ENCODE results near the gene RAD9A.

DNA sequence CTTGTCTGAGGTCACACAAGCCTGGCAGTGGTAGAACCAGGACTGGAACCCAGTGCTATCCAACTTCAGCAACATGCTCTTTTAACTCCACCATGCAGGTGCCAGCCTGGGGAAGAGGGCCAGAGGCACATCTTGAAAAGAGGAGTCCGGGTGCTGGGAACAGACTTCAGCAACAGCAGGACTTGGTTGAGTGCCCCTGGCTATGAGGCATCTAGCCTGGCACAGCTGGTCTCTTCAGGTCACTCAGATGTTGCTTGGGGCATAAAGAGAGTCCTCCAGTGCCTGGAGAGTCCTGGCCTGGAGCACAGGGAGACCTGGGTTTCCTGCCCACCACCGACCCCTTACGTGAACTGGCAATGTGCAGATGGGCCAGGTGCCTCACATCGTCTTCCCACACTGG lies 13.2 kb upstream of the RAD9A start:
- TF ChIP-seq, protein P1, sequence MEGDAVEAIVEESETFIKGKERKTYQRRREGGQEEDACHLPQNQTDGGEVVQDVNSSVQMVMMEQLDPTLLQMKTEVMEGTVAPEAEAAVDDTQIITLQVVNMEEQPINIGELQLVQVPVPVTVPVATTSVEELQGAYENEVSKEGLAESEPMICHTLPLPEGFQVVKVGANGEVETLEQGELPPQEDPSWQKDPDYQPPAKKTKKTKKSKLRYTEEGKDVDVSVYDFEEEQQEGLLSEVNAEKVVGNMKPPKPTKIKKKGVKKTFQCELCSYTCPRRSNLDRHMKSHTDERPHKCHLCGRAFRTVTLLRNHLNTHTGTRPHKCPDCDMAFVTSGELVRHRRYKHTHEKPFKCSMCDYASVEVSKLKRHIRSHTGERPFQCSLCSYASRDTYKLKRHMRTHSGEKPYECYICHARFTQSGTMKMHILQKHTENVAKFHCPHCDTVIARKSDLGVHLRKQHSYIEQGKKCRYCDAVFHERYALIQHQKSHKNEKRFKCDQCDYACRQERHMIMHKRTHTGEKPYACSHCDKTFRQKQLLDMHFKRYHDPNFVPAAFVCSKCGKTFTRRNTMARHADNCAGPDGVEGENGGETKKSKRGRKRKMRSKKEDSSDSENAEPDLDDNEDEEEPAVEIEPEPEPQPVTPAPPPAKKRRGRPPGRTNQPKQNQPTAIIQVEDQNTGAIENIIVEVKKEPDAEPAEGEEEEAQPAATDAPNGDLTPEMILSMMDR (conservative IDR thresholded peaks at IDR 0.05; ENCODE audit: low read depth in 2 of 2), result no peak
- TF ChIP-seq JUNB (IDR thresholded peaks at IDR 0.05; ENCODE audit: unreplicated experiment) (no peak), CREB1 (CRISPR knock-in tag; IDR thresholded peaks at IDR 0.05; ENCODE audit: low read depth) (no peak), POLR2AphosphoS5 (IDR thresholded peaks at IDR 0.05; ENCODE audit: low read depth) (no peak), REST (IDR thresholded peaks at IDR 0.05; ENCODE audit: unreplicated experiment) (no peak), EZH2phosphoT487 (IDR thresholded peaks at IDR 0.05; ENCODE audit: unreplicated experiment) (no peak), EZH2 (IDR thresholded peaks at IDR 0.05; ENCODE audit: low read depth, unreplicated experiment) (no peak), ETS1 (IDR thresholded peaks at IDR 0.05) (no peak), ZNF114 (CRISPR knock-in tag; IDR thresholded peaks at IDR 0.05) (no peak), ZNF331 (CRISPR knock-in tag; IDR thresholded peaks at IDR 0.05; ENCODE audit: low read depth) (no peak), NANOG (IDR thresholded peaks at IDR 0.05; ENCODE audit: borderline replicate concordance) (no peak), STAT1 (IDR thresholded peaks at IDR 0.05; ENCODE audit: unreplicated experiment) (no peak)
- TF ChIP-seq, protein P2, sequence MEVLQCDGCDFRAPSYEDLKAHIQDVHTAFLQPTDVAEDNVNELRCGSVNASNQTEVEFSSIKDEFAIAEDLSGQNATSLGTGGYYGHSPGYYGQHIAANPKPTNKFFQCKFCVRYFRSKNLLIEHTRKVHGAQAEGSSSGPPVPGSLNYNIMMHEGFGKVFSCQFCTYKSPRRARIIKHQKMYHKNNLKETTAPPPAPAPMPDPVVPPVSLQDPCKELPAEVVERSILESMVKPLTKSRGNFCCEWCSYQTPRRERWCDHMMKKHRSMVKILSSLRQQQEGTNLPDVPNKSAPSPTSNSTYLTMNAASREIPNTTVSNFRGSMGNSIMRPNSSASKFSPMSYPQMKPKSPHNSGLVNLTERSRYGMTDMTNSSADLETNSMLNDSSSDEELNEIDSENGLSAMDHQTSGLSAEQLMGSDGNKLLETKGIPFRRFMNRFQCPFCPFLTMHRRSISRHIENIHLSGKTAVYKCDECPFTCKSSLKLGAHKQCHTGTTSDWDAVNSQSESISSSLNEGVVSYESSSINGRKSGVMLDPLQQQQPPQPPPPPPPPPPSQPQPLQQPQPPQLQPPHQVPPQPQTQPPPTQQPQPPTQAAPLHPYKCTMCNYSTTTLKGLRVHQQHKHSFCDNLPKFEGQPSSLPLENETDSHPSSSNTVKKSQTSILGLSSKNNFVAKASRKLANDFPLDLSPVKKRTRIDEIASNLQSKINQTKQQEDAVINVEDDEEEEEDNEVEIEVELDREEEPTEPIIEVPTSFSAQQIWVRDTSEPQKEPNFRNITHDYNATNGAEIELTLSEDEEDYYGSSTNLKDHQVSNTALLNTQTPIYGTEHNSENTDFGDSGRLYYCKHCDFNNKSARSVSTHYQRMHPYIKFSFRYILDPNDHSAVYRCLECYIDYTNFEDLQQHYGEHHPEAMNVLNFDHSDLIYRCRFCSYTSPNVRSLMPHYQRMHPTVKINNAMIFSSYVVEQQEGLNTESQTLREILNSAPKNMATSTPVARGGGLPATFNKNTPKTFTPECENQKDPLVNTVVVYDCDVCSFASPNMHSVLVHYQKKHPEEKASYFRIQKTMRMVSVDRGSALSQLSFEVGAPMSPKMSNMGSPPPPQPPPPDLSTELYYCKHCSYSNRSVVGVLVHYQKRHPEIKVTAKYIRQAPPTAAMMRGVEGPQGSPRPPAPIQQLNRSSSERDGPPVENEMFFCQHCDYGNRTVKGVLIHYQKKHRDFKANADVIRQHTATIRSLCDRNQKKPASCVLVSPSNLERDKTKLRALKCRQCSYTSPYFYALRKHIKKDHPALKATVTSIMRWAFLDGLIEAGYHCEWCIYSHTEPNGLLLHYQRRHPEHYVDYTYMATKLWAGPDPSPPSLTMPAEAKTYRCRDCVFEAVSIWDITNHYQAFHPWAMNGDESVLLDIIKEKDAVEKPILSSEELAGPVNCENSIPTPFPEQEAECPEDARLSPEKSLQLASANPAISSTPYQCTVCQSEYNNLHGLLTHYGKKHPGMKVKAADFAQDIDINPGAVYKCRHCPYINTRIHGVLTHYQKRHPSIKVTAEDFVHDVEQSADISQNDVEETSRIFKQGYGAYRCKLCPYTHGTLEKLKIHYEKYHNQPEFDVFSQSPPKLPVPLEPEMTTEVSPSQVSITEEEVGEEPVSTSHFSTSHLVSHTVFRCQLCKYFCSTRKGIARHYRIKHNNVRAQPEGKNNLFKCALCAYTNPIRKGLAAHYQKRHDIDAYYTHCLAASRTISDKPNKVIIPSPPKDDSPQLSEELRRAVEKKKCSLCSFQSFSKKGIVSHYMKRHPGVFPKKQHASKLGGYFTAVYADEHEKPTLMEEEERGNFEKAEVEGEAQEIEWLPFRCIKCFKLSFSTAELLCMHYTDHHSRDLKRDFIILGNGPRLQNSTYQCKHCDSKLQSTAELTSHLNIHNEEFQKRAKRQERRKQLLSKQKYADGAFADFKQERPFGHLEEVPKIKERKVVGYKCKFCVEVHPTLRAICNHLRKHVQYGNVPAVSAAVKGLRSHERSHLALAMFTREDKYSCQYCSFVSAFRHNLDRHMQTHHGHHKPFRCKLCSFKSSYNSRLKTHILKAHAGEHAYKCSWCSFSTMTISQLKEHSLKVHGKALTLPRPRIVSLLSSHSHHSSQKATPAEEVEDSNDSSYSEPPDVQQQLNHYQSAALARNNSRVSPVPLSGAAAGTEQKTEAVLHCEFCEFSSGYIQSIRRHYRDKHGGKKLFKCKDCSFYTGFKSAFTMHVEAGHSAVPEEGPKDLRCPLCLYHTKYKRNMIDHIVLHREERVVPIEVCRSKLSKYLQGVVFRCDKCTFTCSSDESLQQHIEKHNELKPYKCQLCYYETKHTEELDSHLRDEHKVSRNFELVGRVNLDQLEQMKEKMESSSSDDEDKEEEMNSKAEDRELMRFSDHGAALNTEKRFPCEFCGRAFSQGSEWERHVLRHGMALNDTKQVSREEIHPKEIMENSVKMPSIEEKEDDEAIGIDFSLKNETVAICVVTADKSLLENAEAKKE (CRISPR knock-in tag; IDR thresholded peaks at IDR 0.05), result no peak

Measured in GM23338 (cell line).